HG02884 (cell line): ENCODE data around the gene C14orf93.

Source experiments
- ATAC-seq: cut with Tn5 transposase; IDR thresholded peaks from one replicate; pipeline ENCODE4 v1.9.1; 2021; ENCODE audit warnings: mild to moderate bottlenecking, moderate library complexity; ENCODE audit not compliant: unreplicated experiment

The C14orf93 gene

GRCh38 chr14:22997676-22998323 is 12.1 kb downstream of the C14orf93 start:
- no peak for ATAC-seq

DNA sequence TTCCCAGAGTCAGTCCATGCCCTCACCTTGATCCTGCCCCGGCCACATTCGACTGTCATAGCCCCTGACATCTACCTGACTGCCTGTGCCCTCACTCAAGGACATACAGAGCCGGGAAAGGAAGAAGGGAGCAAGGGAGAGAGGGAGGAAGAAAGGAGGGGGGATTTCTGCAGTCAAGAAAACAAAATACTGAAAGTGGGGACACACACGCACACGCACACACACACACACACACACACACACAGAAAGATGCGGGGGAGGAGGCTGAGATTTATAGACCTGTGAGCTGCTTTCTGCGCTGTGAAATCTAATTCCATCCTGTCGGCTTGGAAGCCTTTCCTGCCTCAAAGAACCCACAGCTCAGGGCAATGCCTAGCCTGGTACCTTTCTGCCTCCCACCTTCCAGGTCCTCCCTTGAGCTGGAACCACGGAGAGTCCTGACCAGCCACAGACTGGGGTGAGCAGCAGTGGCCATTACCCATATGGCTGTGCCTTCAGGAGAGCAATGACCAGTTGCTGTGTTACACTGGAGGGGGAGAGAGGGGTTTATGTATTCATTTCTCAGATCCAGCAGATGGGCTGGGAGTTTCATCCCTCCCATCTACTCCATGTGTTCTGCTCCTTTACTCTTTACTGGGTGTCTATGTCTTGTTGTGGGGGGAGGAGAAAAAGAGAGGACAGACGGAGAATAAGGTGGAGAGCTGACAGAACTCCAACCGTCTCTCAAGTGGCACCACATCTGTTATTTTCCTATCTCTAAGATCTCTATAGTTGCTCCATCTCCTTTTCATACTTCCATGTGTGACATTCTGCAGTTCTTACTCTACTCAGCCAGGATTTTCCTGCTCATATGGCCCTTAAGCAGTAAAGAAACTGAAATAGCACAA is 12.9 kb downstream of the C14orf93 start:
- ATAC-seq: no peak

DNA sequence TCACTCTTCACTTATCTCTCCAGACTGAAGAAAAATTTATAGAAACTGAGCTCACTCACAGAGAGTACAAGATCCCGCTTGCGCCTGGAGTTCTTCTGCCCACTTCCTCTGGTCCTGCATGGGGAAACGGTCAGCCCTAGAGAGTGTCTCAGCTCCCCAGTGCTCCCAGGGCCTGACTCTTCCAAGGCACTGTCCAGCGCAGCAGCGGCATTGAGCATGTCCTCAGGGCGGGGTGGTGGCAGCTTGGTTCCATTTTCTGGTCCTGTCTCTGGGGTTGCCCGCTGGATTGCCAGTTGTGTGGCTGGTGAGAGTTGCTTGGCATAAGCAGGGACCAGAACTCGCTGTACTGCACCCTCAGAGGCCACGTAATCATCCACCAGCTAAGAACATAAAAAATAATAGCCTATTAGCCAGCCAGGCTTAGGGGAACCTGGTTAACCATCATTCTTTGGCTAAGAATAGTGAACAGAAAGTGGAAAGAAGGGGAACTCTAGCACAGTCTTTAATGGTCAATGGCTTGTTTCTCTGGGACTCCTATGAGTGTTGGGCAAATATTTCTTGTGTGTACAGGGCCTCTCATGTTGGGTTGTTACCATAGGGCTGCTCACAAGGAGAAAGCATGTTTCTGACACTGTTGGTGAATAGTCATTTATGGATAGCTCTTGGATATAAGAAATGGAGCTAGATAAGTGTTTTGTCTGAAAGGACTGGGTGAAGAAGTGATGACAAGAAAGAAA is 13.9 kb downstream of the C14orf93 start:
- no peak for ATAC-seq

DNA sequence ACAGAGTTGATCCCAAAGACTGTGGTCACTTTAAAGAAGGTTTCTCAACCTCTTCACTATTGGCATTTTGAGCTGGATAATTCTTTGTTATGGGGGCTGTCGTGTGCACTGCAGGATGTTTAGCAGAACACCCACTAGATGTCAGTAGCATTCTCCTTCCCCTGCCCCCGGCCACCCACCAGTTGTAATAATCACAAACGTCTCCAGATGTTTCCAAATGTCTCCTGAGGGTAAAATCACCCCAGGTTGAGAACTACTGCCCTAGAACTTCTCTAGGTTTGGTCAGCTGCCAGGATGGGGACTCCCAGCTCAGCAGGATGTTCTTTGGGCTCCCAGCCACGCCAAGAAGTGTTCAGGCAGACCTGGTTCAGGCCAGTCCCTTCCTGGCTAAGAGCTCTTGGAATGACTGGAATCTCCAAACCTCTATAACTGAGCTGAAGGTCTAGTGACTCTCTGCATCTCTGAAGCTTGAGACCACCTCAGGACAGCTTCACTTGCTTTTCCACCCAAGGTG is 15.1 kb downstream of the C14orf93 start:
- no peak for ATAC-seq

DNA sequence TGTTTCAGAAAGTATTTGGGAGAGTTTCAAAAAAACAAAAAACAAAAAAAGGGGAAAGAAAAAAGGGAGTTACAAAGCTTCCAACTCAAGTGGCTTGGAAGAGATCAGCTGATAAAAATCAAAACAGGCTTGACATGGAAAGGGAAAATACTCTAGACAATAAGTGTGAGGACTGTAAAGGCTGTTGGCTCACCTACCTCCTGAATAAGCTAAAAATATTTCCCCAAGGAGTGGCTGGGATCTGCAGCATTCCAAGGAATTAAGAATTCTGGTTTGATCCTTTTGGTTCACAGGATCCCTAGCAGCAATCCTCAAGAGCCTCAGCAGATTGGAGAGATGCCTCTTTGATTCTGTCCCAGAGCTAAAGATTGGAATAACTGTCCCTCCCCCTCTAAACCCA is 16.4 kb downstream of the C14orf93 start:
- ATAC-seq: no peak

- no peak for ATAC-seq
Measured at GRCh38 chr14:22991852-22992251, 18.1 kb downstream of the C14orf93 start.

DNA sequence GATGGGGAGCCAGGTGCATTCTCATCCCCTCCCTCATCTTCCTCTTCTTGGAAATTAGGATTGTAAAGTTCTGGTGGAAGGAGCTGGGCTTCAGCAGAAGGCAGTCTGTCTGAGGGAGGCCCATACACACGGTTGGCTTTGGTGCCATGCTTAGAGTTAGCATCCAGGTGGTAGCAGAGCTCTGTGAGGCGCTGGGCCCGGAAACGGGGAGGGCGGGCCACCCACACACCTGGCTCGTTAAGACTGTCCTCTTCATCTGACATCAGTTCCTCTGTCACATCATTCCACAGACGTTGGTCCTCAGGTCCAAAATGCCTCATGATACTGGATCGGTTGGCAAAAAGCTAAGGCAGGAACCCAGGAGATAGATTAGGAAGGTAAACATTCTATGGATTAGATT is 22.7 kb downstream of the C14orf93 start:
- ATAC-seq: no peak

- ATAC-seq: no peak
Measured at GRCh38 chr14:22986508-22987054, 23.4 kb downstream of the C14orf93 start.

DNA sequence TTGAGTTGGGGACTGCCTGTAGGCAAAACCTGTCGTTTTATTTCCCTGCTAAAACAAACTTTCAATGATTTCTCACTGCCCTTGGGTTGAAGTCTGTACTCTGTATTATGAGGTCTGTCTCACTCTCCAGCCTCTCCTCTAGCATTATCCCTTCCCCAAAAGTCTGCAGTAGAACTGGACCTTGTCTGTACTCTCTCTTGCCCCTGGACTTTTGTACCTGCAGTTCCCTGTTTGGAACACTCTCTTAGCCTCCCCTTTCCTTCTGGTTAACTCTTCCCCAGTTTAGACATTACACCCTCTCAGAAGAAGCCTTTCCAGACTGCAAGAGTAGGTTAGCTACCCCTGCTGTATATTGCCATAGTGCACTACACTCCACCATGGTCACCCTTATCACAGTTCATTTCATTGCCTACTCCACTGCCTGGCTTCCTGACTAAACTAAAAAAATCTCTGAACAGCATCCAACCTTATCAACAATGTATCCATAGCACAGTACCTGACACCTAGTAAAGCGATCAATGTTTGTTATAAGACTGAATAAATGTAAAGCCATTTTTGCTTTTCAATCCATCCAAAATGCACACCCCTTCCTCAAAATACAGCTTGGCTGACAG is 23.9 kb downstream of the C14orf93 start:
- no peak for ATAC-seq

- no peak for ATAC-seq
Measured at GRCh38 chr14:22984959-22985658, 24.8 kb downstream of the C14orf93 start.

DNA sequence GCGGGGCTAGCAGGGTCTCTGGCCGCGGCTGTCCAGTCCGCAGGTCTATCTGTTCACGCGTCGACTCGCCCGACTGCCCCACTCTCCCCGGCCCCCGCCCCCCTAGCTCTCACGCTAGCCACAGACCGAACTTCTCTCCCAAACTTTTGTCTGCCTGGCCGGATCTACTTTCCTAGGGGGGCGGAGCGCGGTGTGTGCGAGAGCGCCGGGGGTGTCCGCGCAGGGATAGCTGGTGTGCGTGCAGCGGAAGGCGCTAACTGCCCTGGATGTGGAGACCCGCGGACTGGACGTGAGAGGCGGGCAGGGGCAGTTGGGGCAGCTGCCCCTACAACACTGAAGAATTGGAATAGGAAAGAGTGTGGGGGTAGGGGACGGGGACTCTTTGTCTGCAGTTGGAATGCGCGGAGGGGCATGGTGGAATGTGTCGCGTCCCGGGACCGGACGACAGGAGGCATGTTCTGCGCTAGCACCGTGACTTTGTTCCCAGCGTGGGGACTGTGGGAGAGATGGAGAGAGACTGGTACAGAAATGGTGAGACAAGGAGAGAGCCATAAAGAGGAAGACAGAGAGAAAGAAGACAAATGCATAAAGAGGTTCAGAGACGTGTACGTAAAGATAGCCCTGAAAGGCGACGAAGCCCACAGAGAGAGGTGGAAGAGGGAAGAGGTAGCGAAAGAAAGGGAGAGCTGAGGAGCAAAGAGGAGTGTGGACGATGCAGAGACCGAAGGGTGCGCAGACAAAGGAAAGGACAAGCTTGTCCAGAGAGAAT is 27.3 kb downstream of the C14orf93 start, which contains the start of gene AJUBA:
Gene AJUBA (minus strand): TSS at position 75 of the 769 bp plus-strand sequence. CDS start 285 bp downstream, outside the sequence.
- ATAC-seq: peak; percentile 44

DNA sequence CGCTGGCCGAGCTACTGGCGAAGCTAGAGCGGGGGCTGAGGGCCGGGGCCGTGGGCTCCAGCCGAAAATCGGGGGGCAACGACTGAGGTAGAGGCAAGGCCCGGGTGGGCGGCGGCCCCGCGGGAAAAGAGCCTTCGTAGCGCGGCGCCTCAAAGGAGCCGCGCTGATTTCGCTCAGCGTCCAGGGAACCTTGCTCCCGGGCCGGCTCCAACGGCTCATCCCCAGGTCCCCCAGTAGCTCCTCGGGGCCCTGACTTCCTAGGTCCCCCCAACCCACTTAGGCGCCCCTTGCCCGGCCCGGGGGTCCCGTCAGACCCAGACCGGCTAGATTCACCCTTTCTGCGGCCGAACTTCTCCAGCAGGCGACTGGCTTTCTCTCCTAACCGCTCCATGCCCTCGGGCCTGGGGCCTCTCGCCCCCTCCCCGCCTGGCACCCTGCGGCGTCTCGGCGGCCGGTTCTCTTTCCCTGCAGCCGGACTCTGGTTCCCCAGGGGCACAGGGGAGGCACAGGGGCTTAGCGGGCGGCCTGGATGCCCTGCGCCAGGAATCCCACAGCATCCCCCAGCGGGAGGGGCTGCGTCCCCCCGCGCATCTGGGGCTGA is 28.0 kb downstream of the C14orf93 start:
- ATAC-seq: peak; percentile 12

DNA sequence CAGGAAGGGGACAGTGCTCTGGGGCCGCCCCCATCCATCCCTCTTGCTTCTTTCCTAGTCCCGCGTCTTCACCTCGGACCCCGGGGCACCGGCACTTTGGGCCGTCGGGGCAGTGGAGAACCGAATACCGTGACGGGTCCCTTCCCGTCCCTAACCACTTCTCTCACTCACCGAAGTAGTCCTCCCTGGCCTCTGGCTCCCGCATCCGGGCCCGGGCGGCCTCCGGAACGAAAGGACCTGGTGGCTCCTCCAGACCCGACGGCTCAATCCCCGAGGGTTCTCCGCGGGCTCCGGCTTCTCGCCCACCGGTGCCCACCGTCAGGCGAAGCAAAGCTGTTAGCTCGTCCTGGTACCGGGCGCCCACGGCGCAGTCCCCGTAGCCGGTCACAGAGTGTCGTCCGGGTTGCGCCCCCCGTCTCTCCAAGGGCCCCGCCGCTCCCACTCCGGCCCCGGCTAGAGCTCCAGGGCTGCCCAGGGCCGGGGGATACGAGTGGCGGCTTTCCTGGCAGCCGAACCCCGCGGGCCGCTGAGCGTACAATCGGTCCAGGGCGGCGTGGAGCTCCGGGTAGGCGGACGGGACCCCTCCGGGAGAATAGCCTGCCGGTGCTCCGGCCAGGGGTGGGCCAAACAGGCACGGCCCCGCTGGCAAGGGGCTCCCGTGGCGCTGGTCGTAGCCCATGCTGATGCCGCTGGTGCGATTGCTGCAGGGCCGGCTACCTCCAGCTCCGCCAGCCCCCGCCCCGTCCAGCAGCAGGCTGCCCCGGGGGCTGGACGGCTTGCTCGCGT is 28.7 kb downstream of the C14orf93 start:
- ATAC-seq: no peak

DNA sequence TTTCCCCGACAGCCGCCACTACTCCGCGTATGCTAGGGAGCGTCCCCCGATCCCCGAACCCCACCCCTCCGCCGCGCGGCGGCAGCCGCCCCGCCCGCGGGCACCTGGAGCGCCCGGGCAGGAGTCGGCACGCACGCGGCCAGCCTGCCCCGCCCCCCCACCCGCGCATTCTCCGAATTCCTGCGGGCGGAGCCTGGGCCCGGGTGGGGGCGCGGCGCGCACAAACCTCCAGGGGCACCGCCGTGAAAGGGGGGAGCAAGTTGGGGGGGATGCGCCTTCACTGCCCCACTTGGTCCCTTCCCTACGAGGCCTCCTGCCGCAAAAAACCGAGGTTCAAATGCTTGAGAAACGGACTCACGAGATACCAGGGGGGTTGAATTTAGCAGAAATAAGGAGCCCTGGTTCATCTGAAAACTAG is 29.3 kb downstream of the C14orf93 start:
- ATAC-seq: no peak

GRCh38 chr14:22979748-22980392 is 30.1 kb downstream of the C14orf93 start:
- no peak for ATAC-seq

- ATAC-seq: no peak
Measured at GRCh38 chr14:22978981-22979671, 30.8 kb downstream of the C14orf93 start.

GRCh38 chr14:22978487-22978837 is 31.5 kb downstream of the C14orf93 start:
- ATAC-seq: no peak
